ENCODE data around the gene P2RX3.

The P2RX3 gene

DNA sequence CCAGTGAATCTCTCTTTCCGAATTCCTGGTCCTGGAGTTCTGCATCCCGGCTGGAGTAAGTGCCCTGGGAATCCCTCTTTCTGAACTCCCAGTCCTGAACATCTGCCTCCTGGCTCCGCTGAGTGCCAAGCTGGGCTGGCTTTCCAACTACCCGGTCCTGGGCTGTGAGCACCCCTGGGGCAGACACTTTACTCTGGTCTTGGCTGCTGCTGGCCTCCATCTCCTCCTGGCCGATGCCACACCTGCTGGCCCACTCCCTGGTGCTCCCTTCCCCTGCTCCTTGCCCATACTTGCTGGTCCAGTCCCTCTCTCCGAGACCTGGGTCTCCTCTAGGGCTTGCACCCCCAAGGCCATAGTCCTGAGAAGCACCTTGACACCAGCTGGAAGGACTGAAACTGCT is 28.1 kb upstream of the P2RX3 start:
- no peak for DNase-seq

DNA sequence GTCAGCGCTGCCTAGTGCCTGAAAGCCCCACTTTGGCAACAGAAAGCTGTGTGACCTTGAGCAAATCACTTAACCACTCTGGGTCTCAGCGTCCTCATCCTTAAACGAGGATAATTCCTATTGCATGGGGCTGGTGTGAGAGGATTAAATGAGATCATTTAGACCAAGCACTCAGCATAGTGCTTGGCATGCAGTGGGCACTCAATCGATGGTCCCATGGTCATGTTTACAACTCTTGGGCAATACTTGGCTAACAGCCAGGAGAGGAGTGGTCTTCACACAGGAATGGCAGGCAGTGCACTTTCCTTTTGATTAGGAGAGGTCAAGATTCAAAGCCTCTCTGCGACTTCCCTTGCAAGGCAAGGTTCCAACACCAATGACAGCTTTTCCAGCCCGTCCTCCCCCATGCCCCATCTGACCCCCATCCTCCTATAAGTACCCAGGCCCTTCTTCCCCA is 27.5 kb upstream of the P2RX3 start:
- DNase-seq = peak; percentile 41

DNA sequence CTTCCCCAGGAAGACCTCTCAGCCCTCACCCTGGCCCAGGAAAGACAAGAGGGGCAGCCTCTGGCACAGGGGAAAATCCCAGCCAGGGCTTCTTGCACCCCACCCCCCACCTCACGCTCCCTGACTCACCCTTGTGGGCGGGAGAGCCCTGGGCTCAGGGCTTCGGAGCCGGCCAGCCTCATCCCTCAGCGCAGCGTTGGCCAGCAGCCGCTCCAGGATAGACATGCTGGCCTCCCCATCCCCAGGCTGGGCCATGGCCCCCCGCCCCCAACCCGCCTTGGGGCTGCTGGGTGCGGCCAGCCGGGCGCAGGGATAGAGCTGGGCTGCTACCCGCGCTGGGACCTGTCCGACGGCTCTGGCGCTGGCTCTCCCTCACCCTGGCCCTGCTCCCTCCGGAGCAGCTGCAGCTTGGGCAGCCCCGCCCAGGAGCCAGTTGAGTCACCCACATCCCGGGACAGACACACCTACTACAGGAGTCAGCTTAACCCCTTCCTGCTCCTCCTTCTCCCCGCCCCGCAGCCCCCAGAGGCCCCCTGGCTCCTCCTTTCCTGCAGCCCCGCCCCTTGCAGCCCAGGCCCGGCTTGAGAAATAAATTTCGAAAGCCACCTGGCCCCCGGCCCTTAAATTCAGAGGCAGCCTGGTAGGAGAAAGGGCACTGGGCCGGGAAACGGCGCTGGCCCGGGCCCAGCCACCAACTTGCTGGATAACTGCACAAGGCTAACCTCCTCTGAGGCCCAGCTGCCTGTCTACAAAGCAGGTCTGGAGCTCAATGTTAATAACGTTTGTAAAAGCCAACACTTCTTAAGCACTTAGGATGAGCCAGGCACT is 26.8 kb upstream of the P2RX3 start:
- no peak for DNase-seq

DNA sequence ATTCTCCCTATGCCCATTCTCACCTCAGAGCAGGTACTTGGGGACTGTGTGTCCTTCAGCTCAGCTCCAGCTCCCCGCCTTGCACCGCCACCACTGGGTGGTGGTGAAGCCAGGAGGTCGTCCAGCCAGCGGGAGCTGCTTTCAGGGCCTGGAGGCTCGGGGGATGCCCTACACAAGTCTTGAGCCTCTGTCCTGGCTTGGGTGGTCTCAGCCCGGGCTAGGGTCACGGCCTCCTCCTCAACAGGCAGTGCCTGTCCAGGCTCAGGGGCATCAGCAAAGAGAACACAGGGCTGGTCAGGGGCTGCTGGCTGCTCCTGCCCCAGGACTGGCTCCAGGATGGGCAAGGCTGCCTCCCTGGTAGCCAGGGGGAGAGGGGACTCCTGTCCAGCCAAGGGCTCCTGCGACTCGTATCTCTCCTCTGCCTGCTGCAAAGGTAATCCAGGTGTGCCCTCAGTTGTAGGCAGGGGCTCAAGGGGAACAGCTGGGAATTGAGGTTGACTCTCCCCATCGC is 25.6 kb upstream of the P2RX3 start:
- no peak for DNase-seq

DNA sequence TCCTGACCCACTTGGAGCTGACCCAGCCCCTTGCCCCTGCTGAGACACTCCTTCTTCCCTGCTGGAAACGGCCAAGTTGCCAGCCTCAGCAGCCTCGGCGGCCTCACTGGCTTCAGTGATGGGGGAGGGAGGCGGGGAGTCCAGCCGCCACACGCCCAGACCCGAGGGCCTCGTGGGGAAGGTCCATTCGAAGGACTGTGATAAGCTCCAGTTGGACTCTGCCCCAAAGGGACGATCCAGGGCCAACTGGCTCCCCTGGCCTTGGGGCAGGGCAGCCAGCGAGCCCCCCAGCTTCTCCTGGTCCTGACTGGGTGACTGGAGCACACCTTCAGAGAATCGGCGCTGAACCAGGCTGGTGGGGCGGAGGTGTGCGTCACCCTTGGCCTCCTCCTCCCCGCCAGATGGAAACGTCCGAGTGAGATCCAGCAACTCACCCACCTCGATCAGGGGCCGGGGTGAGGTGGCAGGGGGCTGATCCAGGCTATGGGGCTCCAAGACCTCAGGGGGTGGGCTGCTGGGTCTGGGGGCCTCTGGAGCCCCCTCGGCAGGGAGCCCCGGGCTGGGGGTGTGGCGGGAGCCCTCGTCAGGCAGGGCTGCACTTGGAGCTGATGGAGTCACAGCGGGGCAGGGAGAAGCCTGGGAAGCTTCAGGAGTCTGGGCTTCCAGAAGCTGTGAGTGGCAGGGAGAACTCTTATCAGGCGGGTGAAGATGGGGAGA is 24.9 kb upstream of the P2RX3 start:
- DNase-seq = no peak

DNA sequence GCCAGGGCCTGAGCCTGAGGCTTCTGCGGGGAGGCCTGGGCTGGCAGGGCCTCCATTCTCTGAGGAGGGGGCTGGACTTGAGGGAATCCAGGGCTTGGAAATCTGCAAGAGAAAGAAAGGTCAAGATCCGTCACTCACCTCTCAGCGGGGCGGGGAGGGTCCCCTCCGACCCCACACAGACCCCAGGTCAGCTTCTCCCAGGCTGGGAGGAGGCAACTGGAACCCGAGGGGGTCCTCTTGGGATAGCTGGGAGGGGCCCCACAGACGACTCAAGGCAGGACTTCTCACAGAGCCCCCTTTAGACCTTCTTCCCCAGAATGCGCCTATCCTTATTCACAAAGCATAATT is 24.4 kb upstream of the P2RX3 start:
- DNase-seq = no peak

DNA sequence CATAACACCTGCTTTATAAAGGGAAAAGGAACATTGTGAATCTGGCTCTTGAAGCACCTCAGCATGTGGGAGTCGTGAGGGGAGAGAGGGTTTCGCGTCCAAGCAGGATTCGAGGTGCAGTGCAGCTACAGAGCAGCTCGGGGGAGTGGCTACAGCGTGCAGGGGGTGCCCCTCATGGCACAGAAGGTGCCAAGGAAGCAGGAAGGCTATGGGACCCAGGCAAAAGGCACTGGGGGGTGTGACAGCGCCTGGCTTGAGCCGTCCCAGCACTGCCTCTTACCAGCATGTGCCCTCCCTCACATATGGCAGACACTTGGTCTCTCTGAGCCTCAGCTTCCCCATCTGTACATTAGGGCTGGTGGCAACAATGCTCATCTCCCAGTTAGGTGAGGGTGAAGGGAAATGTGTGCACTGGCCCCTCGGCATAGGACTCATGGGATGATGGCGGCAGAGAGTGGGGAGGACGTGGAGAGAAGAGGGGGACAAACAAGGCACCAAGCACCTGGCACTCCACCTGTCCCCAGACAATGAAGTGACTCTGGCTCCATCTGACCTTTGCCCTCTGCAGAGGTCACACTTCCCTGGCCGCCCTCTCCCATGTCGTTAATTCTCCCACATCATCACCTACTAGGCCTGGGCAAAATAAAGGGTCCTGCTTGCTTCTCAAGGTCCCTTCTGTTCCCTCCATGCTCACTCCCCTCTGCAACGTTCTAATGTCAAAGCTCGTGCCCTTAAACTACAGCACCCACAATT is 23.8 kb upstream of the P2RX3 start:
- no peak for DNase-seq

DNA sequence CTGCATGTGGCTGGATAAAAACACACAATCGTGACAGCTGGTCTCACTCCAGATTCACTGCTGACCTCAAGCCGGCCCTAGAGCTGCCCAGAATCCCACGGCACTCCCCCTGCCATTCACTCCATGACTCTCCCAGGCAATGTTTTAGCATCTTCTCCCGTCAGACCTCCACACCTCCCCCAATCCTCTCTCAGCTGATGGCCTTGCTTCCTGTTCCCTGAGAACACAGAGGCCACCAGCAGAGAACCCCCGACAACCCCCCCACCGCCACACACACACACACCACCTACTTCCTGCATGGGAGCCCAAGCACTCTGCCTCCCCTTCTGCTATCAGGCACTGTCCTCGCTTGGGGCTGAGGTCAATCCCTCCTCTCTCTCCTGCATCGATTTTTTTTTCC is 22.7 kb upstream of the P2RX3 start:
- peak; percentile 19 for DNase-seq

DNA sequence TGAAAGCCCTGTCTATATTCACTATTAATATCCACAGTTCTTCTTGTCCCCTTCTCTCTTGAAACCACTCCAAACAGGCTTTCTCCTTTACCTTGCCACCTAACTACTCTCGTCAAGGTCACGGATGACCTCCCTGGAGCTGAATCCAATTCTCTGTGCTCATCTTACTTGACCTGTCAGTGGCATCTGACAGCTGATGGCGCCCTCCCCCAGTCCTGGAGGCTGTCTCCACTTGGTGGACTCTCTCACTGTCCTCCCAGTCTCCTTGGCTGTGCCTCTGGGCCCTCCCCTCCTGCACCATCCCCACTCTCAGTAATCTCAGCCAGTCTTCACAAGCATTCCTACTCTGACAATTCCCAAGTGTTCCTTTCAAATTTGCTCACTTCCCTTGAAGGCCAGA is 22.1 kb upstream of the P2RX3 start:
- no peak for DNase-seq

DNA sequence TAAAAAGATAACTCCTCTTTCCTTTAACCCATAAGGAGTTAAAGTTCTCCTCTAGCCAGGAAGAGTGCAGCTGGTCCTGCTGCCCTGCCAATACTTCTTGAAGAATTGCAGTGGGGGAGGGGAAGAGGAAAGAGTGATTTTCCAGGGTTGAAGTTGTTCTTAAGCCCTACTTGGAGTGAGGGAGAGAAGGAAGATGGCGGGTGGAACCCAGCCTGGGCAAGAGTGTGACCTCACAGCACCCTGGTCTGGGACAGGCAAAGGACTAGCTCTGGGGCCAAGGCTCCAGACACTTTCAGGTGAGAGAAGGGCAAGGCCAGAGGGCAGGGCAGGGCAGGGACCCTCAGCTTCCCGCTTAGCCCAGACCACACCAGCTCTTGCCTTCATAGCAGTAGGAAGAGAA is 20.0 kb upstream of the P2RX3 start:
- no peak for DNase-seq

DNA sequence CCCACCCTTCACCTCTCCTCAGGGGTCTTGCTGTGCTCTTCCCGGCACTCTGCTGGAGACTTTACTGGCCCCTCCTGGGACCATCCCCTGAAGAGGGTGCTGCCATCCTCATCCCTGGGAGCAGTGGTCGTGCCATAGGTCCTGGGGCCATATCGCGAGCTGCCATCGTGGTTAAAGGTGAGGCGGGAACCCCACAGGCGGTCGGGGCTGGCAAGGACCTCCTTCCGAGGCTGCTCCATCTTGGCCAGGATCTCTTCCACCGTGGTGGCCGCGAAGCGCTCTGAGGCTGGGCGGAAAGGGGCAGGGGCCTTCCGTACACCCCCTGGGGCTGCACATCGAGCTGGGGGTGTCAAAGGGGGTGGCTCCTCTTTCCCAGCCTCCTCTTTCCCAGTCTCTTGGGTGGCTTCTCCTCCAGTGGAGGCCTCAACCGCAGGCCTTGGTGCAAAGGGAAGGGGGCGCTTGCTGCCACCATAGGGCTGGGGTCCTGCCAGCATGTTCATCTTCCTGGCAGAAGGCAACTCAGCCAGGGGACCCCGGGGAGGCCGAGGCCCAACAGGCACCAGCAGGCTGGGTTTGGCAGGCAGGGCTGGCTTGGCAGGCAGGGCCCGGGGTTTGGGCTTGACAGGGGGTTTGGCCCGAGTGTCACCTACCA is 18.0 kb upstream of the P2RX3 start:
- no peak for DNase-seq

DNA sequence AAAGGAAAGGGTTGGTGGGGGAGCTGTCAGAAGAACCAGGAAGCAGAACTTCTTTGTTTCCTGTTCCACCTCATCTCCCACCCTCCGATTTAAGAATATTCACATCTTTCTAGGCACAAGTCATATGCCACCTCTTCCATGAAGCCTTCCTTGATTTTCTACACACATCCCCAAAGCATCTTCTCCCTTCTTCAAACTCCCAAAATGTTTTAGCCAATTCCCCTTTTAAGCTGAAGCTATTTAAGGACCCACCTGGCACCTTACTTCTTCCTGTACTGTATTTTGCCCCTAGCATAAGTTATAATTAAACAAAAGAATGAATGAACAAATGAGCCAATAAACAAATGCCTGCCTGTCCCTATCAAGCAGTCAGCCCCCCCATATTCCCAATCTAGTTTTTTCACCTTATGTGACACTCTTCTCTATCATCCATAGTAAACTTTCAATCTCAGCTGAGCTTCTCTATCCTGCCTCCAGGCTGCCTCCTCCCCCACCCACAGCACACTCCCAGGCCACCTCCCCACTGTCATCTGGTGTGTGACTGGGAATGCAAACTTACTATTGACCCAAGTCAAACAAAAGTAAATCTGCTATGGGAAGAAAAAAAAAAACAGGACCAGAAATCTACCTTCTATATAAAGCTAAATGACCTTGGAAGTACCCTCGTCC is 17.3 kb upstream of the P2RX3 start:
- DNase-seq = no peak

DNA sequence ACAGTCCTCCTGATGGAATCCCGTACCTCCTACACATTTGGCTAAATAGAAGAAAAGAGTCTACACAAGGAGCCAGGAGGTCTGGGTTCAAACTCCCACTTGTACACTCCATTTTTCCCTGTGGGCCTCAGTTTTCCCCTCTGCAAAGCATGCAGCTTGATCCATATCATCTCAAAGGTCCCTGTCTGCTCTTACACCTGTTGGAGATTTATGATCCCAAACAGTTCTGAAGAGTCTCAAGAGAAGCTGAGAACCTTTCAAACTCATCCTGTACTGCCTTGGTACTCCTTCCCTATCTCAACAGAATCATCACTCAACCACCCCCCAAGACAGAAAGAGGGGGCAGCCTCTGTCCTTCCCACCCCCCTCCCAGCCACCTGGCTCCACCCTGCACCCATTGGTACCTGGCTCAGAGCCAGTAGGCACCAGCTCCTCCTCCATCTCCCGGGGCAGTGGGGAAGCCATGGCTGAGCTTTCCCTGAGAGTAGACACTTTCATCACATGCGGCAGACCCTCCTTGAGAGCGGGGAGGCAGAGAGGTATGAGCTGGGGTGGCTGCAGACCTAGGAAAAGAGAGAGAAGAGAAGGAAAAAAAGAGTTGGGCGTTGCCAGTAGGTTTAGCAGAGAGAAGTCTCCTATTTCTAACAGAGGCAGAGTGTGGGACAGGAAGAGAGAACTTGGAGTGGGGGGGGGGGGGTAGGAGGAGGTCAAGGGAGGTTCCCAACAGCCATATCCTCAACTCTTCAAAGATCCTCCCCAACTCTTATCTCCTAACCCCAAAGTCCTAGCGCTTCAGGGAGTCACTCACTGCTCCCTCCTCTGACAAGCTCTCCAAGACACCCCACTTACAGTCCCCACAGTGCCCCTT is 16.5 kb upstream of the P2RX3 start:
- peak; percentile 50 for DNase-seq

DNA sequence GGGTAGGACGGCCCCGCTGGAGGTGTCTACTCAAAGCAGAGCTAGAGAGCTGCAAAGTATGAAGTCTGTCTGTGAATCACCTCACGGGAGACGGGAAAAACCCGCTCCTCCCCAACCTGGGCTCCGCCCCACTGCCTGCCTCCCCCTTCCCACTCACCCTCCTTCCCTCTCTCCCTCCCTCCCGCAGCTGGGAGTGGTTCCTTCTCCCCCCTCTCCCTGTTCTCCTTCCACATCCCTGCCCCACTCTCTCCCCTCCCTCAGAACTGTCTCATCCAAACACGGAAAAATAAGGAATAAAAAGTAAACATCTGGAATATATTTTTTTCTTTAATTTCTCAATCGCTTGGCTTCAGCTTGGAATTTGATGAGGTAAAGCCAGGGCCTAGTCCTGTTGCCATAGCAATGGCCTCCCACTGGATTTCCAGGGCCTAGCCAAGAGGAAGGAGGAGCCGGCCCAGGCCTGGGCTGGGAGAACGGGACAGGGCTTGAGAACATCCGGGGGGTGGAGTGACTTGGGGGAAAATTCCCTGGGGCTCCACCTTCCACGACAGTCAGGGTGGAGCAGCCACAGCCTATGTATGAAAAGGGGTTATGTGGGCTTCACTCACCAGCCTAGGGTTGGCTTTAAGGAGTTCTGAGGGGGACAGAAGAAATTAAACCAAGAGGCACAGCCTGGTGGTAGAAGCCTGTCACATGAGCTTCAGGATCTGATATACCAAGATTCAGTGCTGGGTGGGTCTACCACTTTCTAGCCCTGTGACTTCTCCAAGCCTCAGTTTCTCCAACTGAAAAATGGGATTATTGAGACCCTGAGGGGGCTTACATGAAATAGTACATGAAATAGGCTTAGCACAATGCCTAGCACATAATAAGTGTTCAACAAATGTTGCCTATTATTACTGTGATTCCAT is 15.6 kb upstream of the P2RX3 start:
- DNase-seq = peak; percentile 85

DNA sequence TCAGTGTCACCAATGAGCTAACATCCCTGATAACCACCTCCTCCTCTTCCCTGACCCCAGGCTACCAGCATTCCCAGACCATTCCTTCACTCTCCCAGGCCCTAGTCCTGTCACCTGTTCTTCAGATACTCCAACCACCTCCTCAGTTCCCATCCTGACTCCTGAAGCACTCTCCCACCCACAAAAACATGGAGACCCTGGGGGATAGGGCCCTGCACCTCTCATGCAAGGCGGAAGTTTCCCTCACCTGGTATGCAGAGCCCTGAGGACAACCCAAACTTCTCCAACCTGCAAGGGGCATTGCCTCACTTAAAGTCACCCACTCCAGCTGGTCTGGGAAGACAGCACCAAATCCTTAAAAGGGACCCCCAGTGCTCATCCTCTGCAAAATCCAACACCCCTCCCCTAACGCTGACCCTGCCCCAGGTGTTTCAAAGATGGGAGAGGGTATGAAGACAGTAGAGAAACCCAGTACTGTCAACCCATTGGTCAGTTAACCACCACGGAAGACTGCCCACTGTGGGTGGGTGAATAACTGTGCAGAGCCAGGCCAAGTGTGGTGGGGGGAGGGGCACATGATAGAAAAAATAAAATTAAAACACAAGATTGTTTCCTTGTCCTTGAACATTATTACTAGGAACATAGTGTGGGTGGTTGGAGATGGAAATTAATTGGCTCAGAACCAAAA is 14.8 kb upstream of the P2RX3 start:
- DNase-seq = peak; percentile 42

DNA sequence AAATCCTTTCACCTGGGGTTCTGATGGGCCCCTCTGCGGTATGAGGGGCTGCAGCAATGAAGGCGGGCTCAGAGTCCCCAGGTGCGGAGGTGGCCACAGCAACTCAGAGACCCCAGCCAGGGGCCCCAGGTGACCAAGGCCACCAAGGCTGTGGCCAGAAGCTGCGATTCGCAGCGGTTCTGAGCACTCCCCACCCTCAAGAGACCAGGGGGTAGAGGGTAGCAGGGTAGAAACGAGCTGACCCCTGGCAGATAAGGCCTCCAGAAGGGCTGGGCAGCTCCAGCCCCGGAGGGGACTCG is 14.3 kb upstream of the P2RX3 start:
- DNase-seq = no peak

DNA sequence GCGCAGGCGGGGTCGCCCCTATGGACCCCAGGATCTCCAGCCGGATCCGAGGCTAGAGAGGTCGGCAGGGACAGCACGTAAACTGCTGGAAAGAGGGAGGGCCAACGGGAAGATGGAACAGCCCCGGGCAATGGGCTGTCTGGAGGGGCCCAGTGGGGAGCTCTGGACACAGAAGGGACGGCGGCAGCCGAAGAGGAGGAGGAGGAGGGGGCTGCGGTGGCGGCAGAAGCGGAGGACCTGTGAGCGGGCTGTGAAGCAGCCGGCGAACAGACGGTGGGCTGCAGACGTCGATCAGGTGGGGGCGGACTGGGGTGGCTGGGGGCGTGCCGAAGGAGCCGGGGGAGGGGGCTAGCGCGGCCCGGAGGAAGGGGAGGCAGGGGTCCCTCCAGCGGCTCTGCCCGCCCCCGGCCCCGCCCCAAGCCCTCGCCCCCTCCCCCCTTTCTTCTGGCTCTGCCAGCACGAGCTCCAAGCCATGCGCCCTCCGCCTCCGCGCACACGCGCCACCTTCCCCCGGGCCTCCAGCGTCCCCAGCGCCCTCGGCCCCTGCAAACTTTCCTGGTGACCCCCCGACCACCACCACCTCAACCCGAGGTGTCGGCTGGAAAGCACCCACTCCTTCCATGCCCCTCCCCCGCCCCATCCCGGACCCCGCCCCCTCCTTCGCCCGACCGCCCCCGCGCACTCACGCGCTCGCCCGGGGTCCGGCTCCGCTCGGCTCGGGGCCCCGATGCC is 13.8 kb upstream of the P2RX3 start:
- peak; percentile 88 for DNase-seq

DNA sequence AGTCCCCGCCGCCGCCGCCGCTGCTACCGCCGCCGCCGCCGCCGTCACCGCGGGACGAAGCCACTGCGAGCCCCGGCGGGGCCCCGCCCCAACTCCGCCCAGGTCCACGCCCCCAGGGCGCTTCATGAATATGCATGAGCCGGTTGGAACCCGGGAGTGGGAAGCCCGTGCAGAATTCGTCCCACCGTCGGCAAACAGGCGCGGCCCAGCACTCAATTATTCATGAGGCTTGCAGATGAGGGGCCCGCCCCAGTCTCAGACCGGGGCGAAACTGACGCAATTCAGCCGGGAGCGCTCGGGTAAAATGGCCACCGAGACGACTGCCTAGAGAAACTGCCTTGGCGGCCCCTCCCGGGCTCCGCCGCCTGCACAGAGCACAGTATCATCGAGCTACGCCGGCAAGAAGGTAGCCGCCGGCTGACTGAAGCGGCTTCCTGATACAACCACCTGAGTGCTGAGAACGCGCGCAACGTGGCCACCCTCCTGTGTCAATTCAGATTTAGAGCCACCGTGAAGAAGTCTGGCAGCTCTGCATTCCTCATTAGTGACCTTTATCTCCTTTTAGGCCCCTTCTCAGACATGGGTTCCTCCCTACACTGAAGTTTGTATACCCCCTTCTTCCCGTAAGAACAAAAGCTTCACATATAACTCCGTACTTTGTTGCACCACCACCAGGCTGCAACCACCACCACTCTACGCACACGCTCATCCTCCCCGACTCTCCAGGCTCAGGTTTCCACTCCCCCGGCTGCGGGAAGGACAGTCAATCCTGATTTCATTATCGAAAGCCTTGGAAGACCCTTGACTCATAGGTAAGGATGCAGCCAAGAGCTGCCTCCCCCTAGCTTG is 13.0 kb upstream of the P2RX3 start, which contains the start of gene TNKS1BP1:
TSS of gene TNKS1BP1 (minus strand) at position 67 of the 849 bp plus-strand sequence. CDS start 3,067 bp downstream, outside the sequence.
- DNase-seq = peak; percentile 96
